WTC11 (cell line): Measurements from ENCODE around the gene SHISA6.

Source experiments
- ATF2 ChIP-seq: sonication (generic); formaldehyde crosslinking; IDR thresholded peaks from 2 replicates; pipeline ENCODE4 v1.8.1; 2022; ENCODE audit warnings: low read depth, missing genetic modification reagents, borderline replicate concordance
- CTCF ChIP-seq: fragments of 200-600 bp; IDR thresholded peaks from 2 replicates; pipeline ENCODE4 v1.8.0; 2022; ENCODE audit warnings: antibody characterized with exemption
- GABPB1 ChIP-seq: sonication (generic); formaldehyde crosslinking; IDR thresholded peaks from 2 replicates; pipeline ENCODE4 v1.8.1; 2023; ENCODE audit warnings: mild to moderate bottlenecking, missing genetic modification reagents
- MAX ChIP-seq: sonication (generic); formaldehyde crosslinking; IDR thresholded peaks from 2 replicates; pipeline ENCODE4 v1.8.0; 2022; ENCODE audit warnings: mild to moderate bottlenecking, missing genetic modification reagents

- TF ChIP-seq MAX (CRISPR knock-in tag) (no peak), ATF2 (CRISPR knock-in tag) (no peak), CTCF (no peak), GABPB1 (CRISPR knock-in tag) (no peak)
Observed at GRCh38 chr17:11334493-11334892, 93.5 kb downstream of the SHISA6 start.
